Natural killer cell (primary cell): Measurements from ENCODE around the gene ENOX2. TPM values are rescaled to one million over a fixed set of nuclear protein-coding genes. Genes with fewer than 3 reads are reported as not detected.
"Not testable (repeated sequence)": the region's sequence is repeated elsewhere in the genome, so short reads cannot be mapped to it uniquely, and the experiment has no call there.

Experiments
- ATAC-seq, 3 donors: fragments of 150-1000 bp in 2 of 3; fragments of 200-7000 bp in 1 of 3; cut with Tn5 transposase; 1 replicate in 1 of 3; 2 replicates in 2 of 3; pipeline ENCODE4 v1.10.0; 2021; ENCODE audit warnings: mild to moderate bottlenecking in 2 of 3, moderate library complexity in 2 of 3
- DNase-seq, 2 donors: peaks; one replicate each; pipeline versions ENCODE4 v3.0.0 to v3.0.0-alpha.2; 2013 to 2021; ENCODE audit warnings: mixed read lengths in 1 of 2
- H3K27ac ChIP-seq: one replicate; pipeline ENCODE4 v1.5.1; 2013; ENCODE audit warnings: mild to moderate bottlenecking, low read length
- H3K27me3 ChIP-seq: one replicate; pipeline ENCODE4 v1.6.1; 2013; ENCODE audit warnings: low read length; ENCODE audit not compliant: control insufficient read depth, insufficient read depth
- H3K36me3 ChIP-seq: one replicate; pipeline ENCODE4 v1.6.1; 2013; ENCODE audit warnings: low read length; ENCODE audit not compliant: control insufficient read depth, insufficient read depth
- H3K4me1 ChIP-seq: one replicate; pipeline ENCODE4 v1.6.1; 2013; ENCODE audit warnings: low read length; ENCODE audit not compliant: control insufficient read depth, insufficient read depth
- H3K4me3 ChIP-seq: one replicate; pipeline ENCODE4 v1.5.1; 2013; ENCODE audit warnings: low read length
- H3K9me3 ChIP-seq: one replicate; pipeline ENCODE4 v1.6.1; 2013; ENCODE audit warnings: low read length; ENCODE audit not compliant: control insufficient read depth, insufficient read depth
- H3K27ac Mint-ChIP-seq, 2 donors: one replicate each; pipeline ENCODE4 v1.8.0; 2022; ENCODE audit warnings: mild to moderate bottlenecking in 2 of 2, mixed read lengths in 2 of 2, moderate library complexity in 1 of 2
- H3K27me3 Mint-ChIP-seq, 2 donors: one replicate each; pipeline ENCODE4 v1.8.0; 2022; ENCODE audit warnings: low read depth in 2 of 2, mixed read lengths in 2 of 2
- H3K36me3 Mint-ChIP-seq: one replicate; pipeline ENCODE4 v1.8.0; 2022; ENCODE audit warnings: mixed read lengths
- H3K4me1 Mint-ChIP-seq, 2 donors: one replicate each; pipeline ENCODE4 v1.8.0; 2022; ENCODE audit warnings: mixed read lengths in 2 of 2
- H3K4me3 Mint-ChIP-seq: one replicate; pipeline ENCODE4 v1.8.0; 2022; ENCODE audit warnings: mild to moderate bottlenecking, moderate library complexity, mixed read lengths
- H3K9me3 Mint-ChIP-seq, 2 donors: one replicate each; pipeline ENCODE4 v1.8.0; 2022; ENCODE audit warnings: mixed read lengths in 2 of 2
- CTCF ChIP-seq: fragments of 200-600 bp; IDR thresholded peaks from one replicate; pipeline ENCODE4 v1.8.0; 2022; ENCODE audit warnings: antibody characterized with exemption
- WGBS: methylation state at CpG from one replicate; pipeline ENCODE4 v1.1.7; 2013; ENCODE audit warnings: missing lambda C conversion rate; ENCODE audit not compliant: insufficient coverage; 5-methylcytosine and 5-hydroxymethylcytosine counted together
- intact Hi-C: fragments of 100-400 bp; cut with micrococcal nuclease; formaldehyde crosslinking; loops from one replicate; pipeline ENCODE4 v1.14.2; 2022
- total RNA-seq, 4 donors: library from RNA; stranded (reverse); fragments of 120-200 nt in 1 of 4; gene quantifications; one replicate each; pipeline versions ENCODE4 v1.2.3 to v1.2.4, GENCODE V29; 2013 to 2022

Gene ENOX2
- total RNA-seq, 3 donors from 2014 or later (not counting 1 experiment from before 2014, with no cell fraction given): 9.3 to 14.7 (median 13.3) TPM

GRCh38 chrX:130937101-130937500, 34.1 kb upstream of the ENOX2 start:
- no peak for ATAC-seq
- Histone ChIP-seq H3K27me3 (no peaks in the 10 kb centered on the region), H3K36me3 (no peaks in the 10 kb centered on the region), H3K4me3 (no peak overlapping the region), H3K27ac (no peak overlapping the region), H3K4me1 (no peaks in the 10 kb centered on the region), H3K9me3 (no peaks in the 10 kb centered on the region)
- Mint-ChIP-seq H3K27me3 (peaks cover 8 to 12% of the 10 kb centered on the region in 2 donors), H3K4me3 (no peak overlapping the region), H3K36me3 (no peaks in the 10 kb centered on the region), H3K27ac (no peak overlapping the region), H3K4me1 (no peaks in the 10 kb centered on the region), H3K9me3 (no peaks in the 10 kb centered on the region)
- DNase-seq: no peak
- TF ChIP-seq CTCF: no peak
- intact Hi-C loops: no loop called here

- no peak overlapping the region for H3K27ac Mint-ChIP-seq
- intact Hi-C loops: no loop called here
- no peaks in the 10 kb centered on the region for H3K27me3 ChIP-seq
- TF ChIP-seq CTCF: no peak
- H3K4me3 Mint-ChIP-seq: no peak overlapping the region
- H3K4me3 ChIP-seq: no peak overlapping the region
- WGBS: 25% methylated on average over 1 of the region's 2 CpGs
- no peaks in the 10 kb centered on the region for H3K36me3 ChIP-seq
- H3K9me3 Mint-ChIP-seq: no peaks in the 10 kb centered on the region
- ATAC-seq (no peak), DNase-seq (no peak)
- H3K4me1 ChIP-seq: no peaks in the 10 kb centered on the region
- H3K9me3 ChIP-seq: no peaks in the 10 kb centered on the region
- peaks cover 0 to 19% of the 10 kb centered on the region in 2 donors for H3K27me3 Mint-ChIP-seq
- no peaks in the 10 kb centered on the region for H3K4me1 Mint-ChIP-seq
- no peaks in the 10 kb centered on the region for H3K36me3 Mint-ChIP-seq
- no peak overlapping the region for H3K27ac ChIP-seq
Observed at GRCh38 chrX:130933358-130933757, 30.3 kb upstream of the ENOX2 start.

- WGBS: 89% methylated on average over 1 of the region's 2 CpGs
- H3K27ac ChIP-seq, H3K36me3 Mint-ChIP-seq, H3K27ac Mint-ChIP-seq, H3K4me3 Mint-ChIP-seq, H3K36me3 ChIP-seq, H3K9me3 ChIP-seq, H3K4me1 Mint-ChIP-seq, H3K27me3 ChIP-seq, intact Hi-C loops, H3K4me3 ChIP-seq, H3K4me1 ChIP-seq, H3K9me3 Mint-ChIP-seq, ATAC-seq, DNase-seq: not testable (repeated sequence)
- H3K27me3 Mint-ChIP-seq: peaks cover 15 to 68% of the 10 kb centered on the region in 2 donors
Observed at GRCh38 chrX:130920405-130920804, 17.4 kb upstream of the ENOX2 start.

GRCh38 chrX:130919676-130920075, 16.7 kb upstream of the ENOX2 start:
- 73% methylated on average over 1 of the region's 1 CpG for WGBS
- not testable (repeated sequence) for H3K4me3 Mint-ChIP-seq, H3K9me3 Mint-ChIP-seq, ATAC-seq, H3K36me3 ChIP-seq, H3K9me3 ChIP-seq, DNase-seq, H3K4me1 ChIP-seq, H3K4me3 ChIP-seq, H3K4me1 Mint-ChIP-seq, H3K27me3 ChIP-seq, H3K27ac Mint-ChIP-seq, H3K36me3 Mint-ChIP-seq, H3K27ac ChIP-seq
- intact Hi-C loops: loop anchor here (5.0 kb wide), 2 partner anchors 527 to 1317 kb away; no protein-coding TSS in a partner anchor
- peaks cover 12 to 64% of the 10 kb centered on the region in 2 donors for H3K27me3 Mint-ChIP-seq

- peaks cover 9 to 63% of the 10 kb centered on the region in 2 donors for H3K27me3 Mint-ChIP-seq
- not testable (repeated sequence) for H3K9me3 Mint-ChIP-seq, H3K4me1 ChIP-seq, H3K27ac ChIP-seq, H3K27me3 ChIP-seq, H3K27ac Mint-ChIP-seq, H3K4me1 Mint-ChIP-seq, H3K4me3 Mint-ChIP-seq, ATAC-seq, H3K9me3 ChIP-seq, H3K36me3 ChIP-seq, DNase-seq, H3K4me3 ChIP-seq, H3K36me3 Mint-ChIP-seq
- intact Hi-C loops: loop anchor here (5.0 kb wide), 2 partner anchors 526 to 1316 kb away; no protein-coding TSS in a partner anchor
- 75% methylated on average over 1 of the region's 2 CpGs for WGBS
Observed at GRCh38 chrX:130918498-130918897, 15.5 kb upstream of the ENOX2 start.
